ENCODE results near the gene IGFBP5. TPM values are rescaled to one million over a fixed set of nuclear protein-coding genes. Genes with fewer than 3 reads are reported as not detected.

IGFBP5 gene
- total and polyA plus RNA-seq, 12 donors = 67.1 to 267 (median 152) TPM

- Histone ChIP-seq H3K4me1 (peaks cover 15 to 46% (median 38%) of the 10 kb centered on the region in 9 donors), H3K9me3 (no peaks in the 10 kb centered on the region), H3K36me3 (peaks cover 0 to 60% (median 13%) of the 10 kb centered on the region in 9 donors), H3K27me3 (peaks cover 0 to 4% (median 0%) of the 10 kb centered on the region in 7 donors), H3K4me3 (no peak overlapping the region), H3K27ac (no peak overlapping the region)
- no peak for TF ChIP-seq CTCF (IDR thresholded peaks at IDR 0.05)
- intact Hi-C loops (cut with DNase I) = loop anchor here in 1 of 10 donors (10.0 kb wide), 1 partner anchor 643 kb away; no protein-coding TSS in a partner anchor
- 88 to 92% methylated on average over 9 of the region's 9 CpGs for WGBS, 2 donors
- ATAC-seq (no peak), DNase-seq (no peak)
Measured at GRCh38 chr2:216677439-216678097, 17.8 kb downstream of the IGFBP5 start.

GRCh38 chr2:216676630-216677029, 18.7 kb downstream of the IGFBP5 start:
- TF ChIP-seq CTCF (IDR thresholded peaks at IDR 0.05) = no peak
- no peak overlapping the region for H3K4me3 ChIP-seq
- intact Hi-C loops (cut with DNase I) = loop anchor here in 1 of 10 donors (10.0 kb wide), 1 partner anchor 642 kb away; no protein-coding TSS in a partner anchor
- H3K9me3 ChIP-seq = no peaks in the 10 kb centered on the region
- H3K27me3 ChIP-seq = peaks cover 0 to 4% (median 0%) of the 10 kb centered on the region in 7 donors
- no peak overlapping the region for H3K27ac ChIP-seq
- H3K36me3 ChIP-seq = peaks cover 0 to 57% (median 13%) of the 10 kb centered on the region in 9 donors
- no peak for ATAC-seq
- no peak for DNase-seq
- H3K4me1 ChIP-seq = peaks cover 11 to 37% (median 29%) of the 10 kb centered on the region in 9 donors
- 90 to 91% methylated on average over 17 of the region's 17 CpGs for WGBS, 2 donors

GRCh38 chr2:216674376-216674775, 21.0 kb downstream of the IGFBP5 start:
- no peak for TF ChIP-seq CTCF (IDR thresholded peaks at IDR 0.05)
- Histone ChIP-seq H3K27ac (no peak overlapping the region), H3K9me3 (no peaks in the 10 kb centered on the region), H3K36me3 (peaks cover 0 to 53% (median 13%) of the 10 kb centered on the region in 9 donors), H3K27me3 (peaks cover 0 to 4% (median 0%) of the 10 kb centered on the region in 7 donors), H3K4me3 (no peak overlapping the region), H3K4me1 (peaks cover 2 to 16% (median 8%) of the 10 kb centered on the region in 9 donors)
- ATAC-seq (no peak), DNase-seq (no peak)
- intact Hi-C loops (cut with DNase I) = loop anchor here in 1 of 10 donors (10.0 kb wide), 1 partner anchor 640 kb away; no protein-coding TSS in a partner anchor
- 88 to 89% methylated on average over 9 of the region's 9 CpGs for WGBS, 2 donors

- Histone ChIP-seq H3K27ac (no peak overlapping the region), H3K9me3 (no peaks in the 10 kb centered on the region), H3K4me3 (no peak overlapping the region), H3K27me3 (peaks cover 0 to 4% (median 0%) of the 10 kb centered on the region in 7 donors), H3K36me3 (peaks cover 0 to 48% (median 13%) of the 10 kb centered on the region in 9 donors), H3K4me1 (peaks cover 0 to 8% (median under 1%) of the 10 kb centered on the region in 9 donors)
- TF ChIP-seq CTCF (IDR thresholded peaks at IDR 0.05) = no peak
- ATAC-seq (no peak), DNase-seq (no peak)
- intact Hi-C loops (cut with DNase I) = loop anchor here in 1 of 10 donors (10.0 kb wide), 1 partner anchor 639 kb away; no protein-coding TSS in a partner anchor
- 90 to 93% methylated on average over 9 of the region's 9 CpGs for WGBS, 2 donors
Measured at GRCh38 chr2:216673609-216674008, 21.7 kb downstream of the IGFBP5 start.

Measured in heart right ventricle (tissue), 16 donors.